Mesendoderm (in vitro differentiated cells): Measurements from ENCODE around the gene FXYD7.

Experiments used
- DNase-seq: peaks from one replicate; pipeline ENCODE4 v3.0.0; 2013
- H2AK5ac ChIP-seq: 2 replicates; pipeline ENCODE4 v1.6.1; 2013; ENCODE audit warnings: low read length, inconsistent platforms
- H2BK120ac ChIP-seq: 2 replicates; pipeline ENCODE4 v1.6.1; 2013; ENCODE audit warnings: low read depth, mild to moderate bottlenecking, low read length, moderate library complexity, mixed read lengths
- H2BK15ac ChIP-seq: replicated peaks from 2 replicates; pipeline ENCODE4 v1.6.1; 2013; ENCODE audit warnings: low read depth, mild to moderate bottlenecking, moderate library complexity
- H2BK5ac ChIP-seq: 2 replicates; pipeline ENCODE4 v1.6.1; 2013; ENCODE audit warnings: low read length, inconsistent platforms
- H3K18ac ChIP-seq: 2 replicates; pipeline ENCODE4 v1.6.1; 2013; ENCODE audit warnings: mild to moderate bottlenecking, low read length, mixed read lengths
- H3K23ac ChIP-seq: one replicate; pipeline ENCODE4 v1.6.1; 2013; ENCODE audit warnings: low read length
- H3K27ac ChIP-seq: 2 replicates; pipeline ENCODE4 v1.5.1; 2013; ENCODE audit warnings: low read depth, mild to moderate bottlenecking, inconsistent platforms, low read length, moderate library complexity
- H3K27me3 ChIP-seq: 2 replicates; pipeline ENCODE4 v1.6.1; 2013; ENCODE audit warnings: low read length, control low read depth, mild to moderate bottlenecking, inconsistent platforms; ENCODE audit not compliant: insufficient read depth, poor library complexity
- H3K36me3 ChIP-seq: 2 replicates; pipeline ENCODE4 v1.6.1; 2013; ENCODE audit warnings: low read length, inconsistent platforms; ENCODE audit not compliant: control insufficient read depth, insufficient read depth
- H3K4ac ChIP-seq: one replicate; pipeline ENCODE4 v1.6.1; 2013; ENCODE audit warnings: low read depth, mild to moderate bottlenecking, low read length, moderate library complexity
- H3K4me1 ChIP-seq: 2 replicates; pipeline ENCODE4 v1.6.1; 2013; ENCODE audit warnings: low read depth, low read length, inconsistent platforms; ENCODE audit not compliant: control insufficient read depth
- H3K4me2 ChIP-seq: 2 replicates; pipeline ENCODE4 v1.6.1; 2013; ENCODE audit warnings: low read length
- H3K4me3 ChIP-seq: 2 replicates; pipeline ENCODE4 v1.5.1; 2013; ENCODE audit warnings: mild to moderate bottlenecking, low read length
- H3K56ac ChIP-seq: one replicate; pipeline ENCODE4 v1.6.1; 2013; ENCODE audit warnings: low read length
- H3K79me1 ChIP-seq: 2 replicates; pipeline ENCODE4 v1.6.1; 2013; ENCODE audit warnings: low read length, inconsistent platforms
- H3K79me2 ChIP-seq: 2 replicates; pipeline ENCODE4 v1.6.1; 2013; ENCODE audit warnings: mild to moderate bottlenecking, low read length; ENCODE audit not compliant: control insufficient read depth, insufficient read depth
- H3K9ac ChIP-seq: 2 replicates; pipeline ENCODE4 v1.6.1; 2013; ENCODE audit warnings: low read length, inconsistent platforms
- H4K5ac ChIP-seq: one replicate; pipeline ENCODE4 v1.6.1; 2013; ENCODE audit warnings: low read length
- H4K8ac ChIP-seq: one replicate; pipeline ENCODE4 v1.6.1; 2013; ENCODE audit warnings: low read depth, mild to moderate bottlenecking, control low read depth, low read length, moderate library complexity
- WGBS: extraction: QIAGEN DNeasy Blood & Tissue Kit; methylation state at CpG from one replicate; pipeline ENCODE4 v1.1.7; 2013; ENCODE audit warnings: low lambda C conversion rate, missing lambda C conversion rate; ENCODE audit not compliant: insufficient coverage; ENCODE audit errors: extremely low coverage; 5-methylcytosine and 5-hydroxymethylcytosine counted together

FXYD7 gene

DNA sequence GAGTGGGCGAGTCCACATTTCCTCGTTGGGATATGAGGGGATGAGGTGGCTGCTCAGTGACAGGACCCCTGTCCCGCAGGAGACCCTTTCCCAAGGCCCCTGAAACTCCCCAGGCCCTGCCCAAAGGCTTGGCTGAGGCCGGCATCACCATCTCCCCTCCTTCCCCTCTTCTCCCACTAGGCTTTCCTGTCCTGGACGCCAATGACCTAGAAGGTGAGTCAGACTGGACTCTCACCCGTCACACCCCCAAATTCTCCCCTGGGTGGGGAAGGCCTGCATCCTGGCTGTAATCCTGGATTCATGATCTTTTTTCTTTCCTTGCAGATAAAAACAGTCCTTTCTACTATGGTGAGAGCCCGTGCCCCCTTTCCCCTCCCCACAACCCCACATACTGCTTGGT is 22.2 kb upstream of the FXYD7 start:
- no peaks in the 10 kb centered on the region for H3K27me3 ChIP-seq
- H3K9ac ChIP-seq, result no peak overlapping the region
- no peak overlapping the region for H3K4me3 ChIP-seq
- WGBS, result no CpG with 5 or more reads among the region's 7 CpGs
- H3K56ac ChIP-seq, result no peak overlapping the region
- no peaks in the 10 kb centered on the region for H3K36me3 ChIP-seq
- no peak overlapping the region for H4K5ac ChIP-seq
- no peak overlapping the region for H3K27ac ChIP-seq
- H2AK5ac ChIP-seq, result no peak overlapping the region
- no peak overlapping the region for H2BK120ac ChIP-seq
- H3K79me2 ChIP-seq, result no peaks in the 10 kb centered on the region
- H2BK5ac ChIP-seq, result no peak overlapping the region
- H4K8ac ChIP-seq, result no peak overlapping the region
- H2BK15ac ChIP-seq, result no peak overlapping the region
- no peak overlapping the region for H3K4me2 ChIP-seq
- no peak overlapping the region for H3K23ac ChIP-seq
- H3K18ac ChIP-seq, result no peak overlapping the region
- H3K4ac ChIP-seq, result no peak overlapping the region
- H3K4me1 ChIP-seq, result peaks cover 3% of the 10 kb centered on the region
- no peak for DNase-seq
- no peaks in the 10 kb centered on the region for H3K79me1 ChIP-seq

DNA sequence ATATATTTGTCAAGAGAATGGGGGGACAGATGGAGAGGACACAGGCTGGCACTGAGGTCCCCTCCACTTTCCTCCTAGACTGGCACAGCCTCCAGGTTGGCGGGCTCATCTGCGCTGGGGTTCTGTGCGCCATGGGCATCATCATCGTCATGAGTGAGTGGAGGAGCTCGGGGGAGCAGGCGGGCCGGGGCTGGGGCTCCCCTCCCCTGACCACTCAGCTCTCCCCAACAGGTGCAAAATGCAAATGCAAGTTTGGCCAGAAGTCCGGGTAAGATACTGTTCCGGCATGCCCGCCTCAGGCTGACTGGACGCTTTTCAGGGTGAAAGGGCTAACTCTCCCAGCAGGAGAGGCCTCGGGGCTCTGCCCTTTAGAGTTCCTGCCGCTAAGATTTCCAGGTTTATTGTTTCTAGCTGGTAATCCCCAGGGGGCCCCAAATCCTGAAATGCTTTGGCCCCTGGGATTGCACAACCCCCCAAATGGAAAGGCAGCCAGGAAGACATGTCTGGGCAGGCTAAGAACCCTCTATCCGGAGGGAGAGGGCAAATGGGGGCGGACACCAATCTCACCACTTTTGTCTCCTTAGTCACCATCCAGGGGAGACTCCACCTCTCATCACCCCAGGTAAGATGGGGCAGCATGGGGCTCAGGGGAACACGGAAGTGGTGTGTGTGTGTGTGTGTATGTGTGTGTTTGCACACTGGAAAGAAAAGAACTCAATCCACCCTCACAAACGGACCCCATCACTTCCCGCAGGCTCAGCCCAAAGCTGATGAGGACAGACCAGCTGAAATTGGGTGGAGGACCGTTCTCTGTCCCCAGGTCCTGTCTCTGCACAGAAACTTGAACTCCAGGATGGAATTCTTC is 20.1 kb upstream of the FXYD7 start:
- Histone ChIP-seq H2BK120ac (no peak overlapping the region), H2BK5ac (no peak overlapping the region), H3K23ac (peak overlapping the region; percentile 80), H3K4ac (no peak overlapping the region), H4K8ac (no peak overlapping the region), H3K18ac (no peak overlapping the region), H3K79me2 (no peaks in the 10 kb centered on the region), H3K27ac (no peak overlapping the region), H3K4me2 (no peak overlapping the region), H3K4me3 (no peak overlapping the region), H3K4me1 (peaks cover 3% of the 10 kb centered on the region), H3K27me3 (no peaks in the 10 kb centered on the region), H2AK5ac (no peak overlapping the region), H3K9ac (no peak overlapping the region), H3K56ac (no peak overlapping the region), H3K79me1 (no peaks in the 10 kb centered on the region), H4K5ac (no peak overlapping the region), H2BK15ac (no peak overlapping the region), H3K36me3 (no peaks in the 10 kb centered on the region)
- no peak for DNase-seq
- no CpG with 5 or more reads among the region's 19 CpGs for WGBS

DNA sequence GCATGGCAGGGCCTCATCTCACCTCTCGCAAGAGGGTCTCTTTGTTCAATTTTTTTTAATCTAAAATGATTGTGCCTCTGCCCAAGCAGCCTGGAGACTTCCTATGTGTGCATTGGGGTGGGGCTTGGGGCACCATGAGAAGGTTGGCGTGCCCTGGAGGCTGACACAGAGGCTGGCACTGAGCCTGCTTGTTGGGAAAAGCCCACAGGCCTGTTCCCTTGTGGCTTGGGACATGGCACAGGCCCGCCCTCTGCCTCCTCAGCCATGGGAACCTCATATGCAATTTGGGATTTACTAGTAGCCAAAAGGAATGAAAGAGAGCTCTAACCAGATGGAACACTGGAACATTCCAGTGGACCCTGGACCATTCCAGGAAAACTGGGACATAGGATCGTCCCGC is 19.5 kb upstream of the FXYD7 start:
- Histone ChIP-seq H3K79me2 (no peaks in the 10 kb centered on the region), H3K4me1 (peaks cover 3% of the 10 kb centered on the region), H2BK15ac (no peak overlapping the region), H2BK5ac (no peak overlapping the region), H3K4ac (no peak overlapping the region), H4K8ac (no peak overlapping the region), H3K9ac (no peak overlapping the region), H3K4me3 (no peak overlapping the region), H3K79me1 (no peaks in the 10 kb centered on the region), H3K18ac (no peak overlapping the region), H3K36me3 (no peaks in the 10 kb centered on the region), H4K5ac (no peak overlapping the region), H3K27me3 (no peaks in the 10 kb centered on the region), H3K23ac (no peak overlapping the region), H3K56ac (no peak overlapping the region), H3K4me2 (no peak overlapping the region), H2BK120ac (no peak overlapping the region), H3K27ac (no peak overlapping the region), H2AK5ac (no peak overlapping the region)
- DNase-seq, result no peak
- no CpG with 5 or more reads among the region's 5 CpGs for WGBS

- Histone ChIP-seq H2BK120ac (no peak overlapping the region), H2BK5ac (no peak overlapping the region), H3K18ac (no peak overlapping the region), H4K8ac (no peak overlapping the region), H3K23ac (no peak overlapping the region), H3K4ac (no peak overlapping the region), H3K27ac (no peak overlapping the region), H3K27me3 (no peaks in the 10 kb centered on the region), H3K4me1 (peaks cover 3% of the 10 kb centered on the region), H3K4me2 (no peak overlapping the region), H3K79me1 (no peaks in the 10 kb centered on the region), H3K79me2 (no peaks in the 10 kb centered on the region), H2BK15ac (no peak overlapping the region), H3K4me3 (no peak overlapping the region), H2AK5ac (no peak overlapping the region), H3K56ac (peak overlapping the region; percentile 3), H3K9ac (no peak overlapping the region), H4K5ac (no peak overlapping the region), H3K36me3 (no peaks in the 10 kb centered on the region)
- 100% methylated on average over 2 of the region's 42 CpGs for WGBS
- peak; percentile 52 for DNase-seq
These were observed 18.7 kb upstream of the FXYD7 start for GRCh38 chr19:35124098-35125060.

GRCh38 chr19:35125270-35125717 is 17.8 kb upstream of the FXYD7 start:
- Histone ChIP-seq H4K5ac (no peak overlapping the region), H3K4me2 (no peak overlapping the region), H3K4me1 (peaks cover 3% of the 10 kb centered on the region), H2BK120ac (no peak overlapping the region), H3K9ac (no peak overlapping the region), H4K8ac (no peak overlapping the region), H3K36me3 (no peaks in the 10 kb centered on the region), H2BK15ac (no peak overlapping the region), H3K27ac (no peak overlapping the region), H2AK5ac (no peak overlapping the region), H3K27me3 (no peaks in the 10 kb centered on the region), H3K18ac (no peak overlapping the region), H3K23ac (no peak overlapping the region), H3K4ac (no peak overlapping the region), H3K56ac (no peak overlapping the region), H3K4me3 (no peak overlapping the region), H2BK5ac (no peak overlapping the region), H3K79me2 (no peaks in the 10 kb centered on the region), H3K79me1 (no peaks in the 10 kb centered on the region)
- DNase-seq, result no peak
- WGBS, result no CpG with 5 or more reads among the region's 19 CpGs
